Lung (tissue), 12 donors: Measurements from ENCODE around the gene BEAN1. TPM values are rescaled to one million over a fixed set of nuclear protein-coding genes. Genes with fewer than 3 reads are reported as not detected.

Experiments used
- ATAC-seq: fragments of 200-7000 bp; cut with Tn5 transposase; one replicate; pipeline ENCODE4 v1.9.1; 2020; ENCODE audit warnings: moderate number of reproducible peaks; ENCODE audit not compliant: insufficient read depth, low FRiP score
- DNase-seq, 3 donors: peaks; one replicate each; pipeline ENCODE4 v3.0.0-alpha.2; 2013 to 2017
- H3K27ac ChIP-seq, 2 donors: one replicate each; pipeline ENCODE4 v1.5.1; 2013; ENCODE audit warnings: mild to moderate bottlenecking in 2 of 2, moderate library complexity in 2 of 2, control low read depth in 1 of 2, inconsistent platforms in 1 of 2, low read depth in 1 of 2, low read length in 1 of 2
- H3K27me3 ChIP-seq, 3 donors: one replicate each; pipeline ENCODE4 v1.5.1; 2013; ENCODE audit warnings: low read length in 2 of 3; ENCODE audit not compliant: control insufficient read depth in 3 of 3, insufficient read depth in 3 of 3
- H3K36me3 ChIP-seq, 4 donors: one replicate each; pipeline ENCODE4 v1.5.1; 2013; ENCODE audit warnings: low read length in 4 of 4, mild to moderate bottlenecking in 1 of 4, moderate library complexity in 1 of 4; ENCODE audit not compliant: control insufficient read depth in 4 of 4, insufficient read depth in 4 of 4
- H3K4me1 ChIP-seq, 5 donors: one replicate each; pipeline ENCODE4 v1.5.1; 2013; ENCODE audit warnings: low read length in 5 of 5, mild to moderate bottlenecking in 2 of 5, moderate library complexity in 1 of 5; ENCODE audit not compliant: control insufficient read depth in 5 of 5, insufficient read depth in 5 of 5
- H3K4me3 ChIP-seq: one replicate; pipeline ENCODE4 v1.5.1; 2013; ENCODE audit warnings: mild to moderate bottlenecking, control low read depth, moderate library complexity
- H3K9ac ChIP-seq, 2 donors: one replicate each; pipeline ENCODE4 v1.5.1; 2013; ENCODE audit warnings: low read length in 2 of 2, control low read depth in 1 of 2; ENCODE audit not compliant: insufficient read depth in 1 of 2
- H3K9me3 ChIP-seq, 4 donors: one replicate each; pipeline ENCODE4 v1.5.1; 2013; ENCODE audit warnings: low read length in 3 of 4, mild to moderate bottlenecking in 1 of 4, moderate library complexity in 1 of 4; ENCODE audit not compliant: control insufficient read depth in 4 of 4, insufficient read depth in 3 of 4
- WGBS, 2 donors: extraction: QIAGEN DNeasy Blood & Tissue Kit; methylation state at CpG; one replicate each; pipeline ENCODE4 v1.1.7; 2013; 5-methylcytosine and 5-hydroxymethylcytosine counted together
- polyA plus RNA-seq, 2 donors: library from polyadenylated mRNA; stranded (reverse); fragments of 200-250 nt; gene quantifications; one replicate each; pipeline ENCODE4 v1.2.1, GENCODE V29; 2013
- total RNA-seq, 2 donors: library from RNA; depleted of rRNA in 1 of 2; stranded (reverse); fragments of >200 nt in 1 of 2; gene quantifications; one replicate each; pipeline ENCODE4 v1.2.1, GENCODE V29; 2014 to 2021
- TF ChIP-seq, protein P1 (sequence below): IDR thresholded peaks from 2 replicates; pipeline ENCODE4 v1.5.1; 2012; ENCODE audit warnings: mild to moderate bottlenecking; ENCODE audit errors: control extremely low read depth, extremely low read depth
- donor health status: control.
- donor health status: control.
- donor health status: Bipolar disorder and iron deficiency.
- donor health status: healthy.
- donor health status: DM: yes; HTN: yes; CAD: no.

The BEAN1 gene
- total and polyA plus RNA-seq, 4 donors: 0.16 to 3.2 (median 0.25) TPM

DNA sequence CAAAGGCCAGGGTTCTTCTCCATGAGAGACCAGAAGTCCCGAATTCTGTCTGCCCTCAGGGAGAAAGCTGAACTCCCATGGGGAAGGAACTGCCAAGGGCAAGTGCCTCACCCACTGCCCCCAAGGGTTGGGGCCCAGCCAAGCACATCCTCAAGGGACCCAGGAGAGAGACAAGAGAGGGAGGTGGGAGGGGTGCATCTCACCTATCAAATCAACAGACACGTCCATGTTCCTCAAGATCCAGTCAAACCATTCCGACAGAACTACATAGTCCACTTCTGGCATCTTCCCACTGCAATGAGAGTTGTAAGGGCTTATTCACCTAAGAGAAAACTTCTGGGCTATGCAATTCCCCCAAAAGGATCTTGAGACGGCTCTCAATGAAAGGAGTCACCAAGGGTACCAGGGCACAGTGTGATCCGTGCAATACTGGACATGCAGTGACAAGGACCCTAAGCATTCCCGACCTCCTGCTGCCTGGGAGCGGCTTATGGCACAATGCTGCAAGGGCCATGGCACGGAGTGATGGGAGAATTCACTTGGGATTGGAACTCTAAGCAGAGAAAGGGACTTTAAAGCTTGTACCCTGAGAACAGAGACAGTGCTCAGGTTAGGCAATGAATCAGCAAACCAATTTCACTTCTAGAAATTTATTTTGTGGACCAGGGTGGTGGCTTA lies 90.6 kb downstream of the BEAN1 start:
- DNase-seq (no peak), ATAC-seq (no peak)
- no peaks in the 10 kb centered on the region for H3K27me3 ChIP-seq
- peaks cover 0 to 19% (median 6%) of the 10 kb centered on the region in 4 donors for H3K36me3 ChIP-seq
- peak overlapping the region; percentile 96 for H3K27ac ChIP-seq
- H3K9ac ChIP-seq: peak overlapping the region in 1 of 2 donors; percentile 82
- TF ChIP-seq, protein P1, sequence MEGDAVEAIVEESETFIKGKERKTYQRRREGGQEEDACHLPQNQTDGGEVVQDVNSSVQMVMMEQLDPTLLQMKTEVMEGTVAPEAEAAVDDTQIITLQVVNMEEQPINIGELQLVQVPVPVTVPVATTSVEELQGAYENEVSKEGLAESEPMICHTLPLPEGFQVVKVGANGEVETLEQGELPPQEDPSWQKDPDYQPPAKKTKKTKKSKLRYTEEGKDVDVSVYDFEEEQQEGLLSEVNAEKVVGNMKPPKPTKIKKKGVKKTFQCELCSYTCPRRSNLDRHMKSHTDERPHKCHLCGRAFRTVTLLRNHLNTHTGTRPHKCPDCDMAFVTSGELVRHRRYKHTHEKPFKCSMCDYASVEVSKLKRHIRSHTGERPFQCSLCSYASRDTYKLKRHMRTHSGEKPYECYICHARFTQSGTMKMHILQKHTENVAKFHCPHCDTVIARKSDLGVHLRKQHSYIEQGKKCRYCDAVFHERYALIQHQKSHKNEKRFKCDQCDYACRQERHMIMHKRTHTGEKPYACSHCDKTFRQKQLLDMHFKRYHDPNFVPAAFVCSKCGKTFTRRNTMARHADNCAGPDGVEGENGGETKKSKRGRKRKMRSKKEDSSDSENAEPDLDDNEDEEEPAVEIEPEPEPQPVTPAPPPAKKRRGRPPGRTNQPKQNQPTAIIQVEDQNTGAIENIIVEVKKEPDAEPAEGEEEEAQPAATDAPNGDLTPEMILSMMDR: no peak
- no peak overlapping the region for H3K4me3 ChIP-seq
- 74 to 75% methylated on average over 8 of the region's 8 CpGs for WGBS, 2 donors
- no peaks in the 10 kb centered on the region for H3K9me3 ChIP-seq
- peaks cover 9 to 47% (median 16%) of the 10 kb centered on the region in 5 donors for H3K4me1 ChIP-seq

DNA sequence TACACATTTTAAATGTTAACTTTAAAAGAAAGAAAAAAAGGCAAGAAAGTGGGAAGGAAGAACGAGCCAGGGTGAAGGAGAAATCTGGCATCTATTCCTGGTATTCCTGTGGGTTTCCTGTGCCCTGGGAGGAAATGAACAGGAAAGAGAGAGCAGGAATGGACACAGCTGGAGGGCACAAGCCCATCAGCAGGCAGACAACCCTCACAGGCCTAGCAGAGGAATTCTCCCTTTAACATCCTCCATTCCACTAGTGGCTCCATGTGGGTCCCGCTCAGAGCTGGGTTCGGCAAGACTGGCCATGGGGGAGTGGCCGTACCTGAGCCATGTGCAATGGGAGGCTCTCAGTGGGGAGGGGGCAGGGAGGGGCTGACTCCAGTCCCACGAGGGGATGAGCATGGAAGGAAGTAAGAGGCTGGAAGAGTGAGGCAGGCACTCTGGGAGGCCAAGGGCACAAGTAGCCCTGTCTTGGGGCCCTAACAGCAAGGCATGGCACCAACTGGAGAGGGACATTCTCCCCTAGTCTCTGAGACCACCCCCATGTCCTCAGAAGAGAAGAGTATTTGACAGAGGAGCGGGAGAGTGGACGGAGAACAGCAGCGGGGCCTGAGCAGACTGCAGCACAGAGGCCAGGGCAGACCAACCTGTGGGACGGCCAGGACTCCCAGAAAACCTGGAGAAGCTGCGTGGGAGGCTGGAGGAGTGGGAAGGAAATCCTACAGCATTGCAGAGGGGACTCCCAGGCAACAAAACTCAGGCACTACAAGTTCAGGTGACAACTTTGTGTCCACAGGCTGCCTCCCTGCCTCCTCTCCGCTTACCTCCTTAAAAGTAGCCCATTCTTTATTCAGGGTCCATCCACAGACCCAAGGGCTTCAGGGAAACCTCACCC lies 92.6 kb downstream of the BEAN1 start:
- peaks cover 9 to 49% (median 16%) of the 10 kb centered on the region in 5 donors for H3K4me1 ChIP-seq
- no peaks in the 10 kb centered on the region for H3K27me3 ChIP-seq
- H3K4me3 ChIP-seq: no peak overlapping the region
- DNase-seq (no peak), ATAC-seq (no peak)
- no peaks in the 10 kb centered on the region for H3K9me3 ChIP-seq
- TF ChIP-seq, protein P1: no peak
- peaks cover 0 to 14% (median 5%) of the 10 kb centered on the region in 4 donors for H3K36me3 ChIP-seq
- H3K9ac ChIP-seq: no peak overlapping the region
- H3K27ac ChIP-seq: peak overlapping the region; percentile 1 to 91
- WGBS, 2 donors: 82 to 83% methylated on average over 11 of the region's 11 CpGs

DNA sequence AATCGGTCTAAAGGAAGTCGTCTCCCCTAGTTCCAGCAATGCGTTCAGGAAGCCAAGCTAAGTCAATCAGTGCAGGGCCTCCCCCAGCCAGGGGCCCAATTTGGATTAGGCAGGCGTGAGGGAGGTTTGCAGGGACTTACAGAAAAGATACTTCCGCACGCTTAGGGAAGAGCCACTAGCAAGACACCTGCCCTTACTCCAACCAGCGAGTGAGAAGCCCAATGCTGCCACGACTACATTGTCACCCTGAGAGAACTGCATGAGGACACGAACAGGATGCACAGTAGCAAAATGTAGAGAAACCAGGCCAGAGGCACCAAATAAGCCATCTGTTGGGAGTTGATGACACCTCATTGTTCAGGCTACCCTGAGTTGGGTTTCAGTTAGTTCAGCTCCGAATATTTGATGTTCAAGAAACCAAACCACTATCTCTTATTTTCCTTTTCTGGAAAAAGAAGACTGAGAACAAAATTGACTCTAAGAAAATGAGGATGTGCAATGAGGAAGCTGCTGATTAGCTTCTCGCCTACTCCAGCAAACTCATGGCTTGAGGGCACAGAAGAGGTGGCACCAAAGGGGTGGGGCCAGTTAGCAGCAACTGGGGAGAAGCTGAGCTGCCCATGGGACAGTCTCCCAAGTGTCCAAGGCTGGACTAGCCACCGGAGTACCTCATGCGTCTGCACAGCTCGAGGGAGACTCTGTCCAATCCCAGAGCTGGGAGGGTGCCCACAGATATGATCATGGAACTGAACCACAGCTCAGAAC lies 93.5 kb downstream of the BEAN1 start:
- no peak for ATAC-seq

More for the DNA sequence above, 93.5 kb downstream of the BEAN1 start:
- peak in 1 of 3 donors; percentile 9 for DNase-seq
- Histone ChIP-seq H3K9me3 (no peaks in the 10 kb centered on the region), H3K4me1 (peaks cover 9 to 43% (median 16%) of the 10 kb centered on the region in 5 donors), H3K27me3 (no peaks in the 10 kb centered on the region), H3K4me3 (no peak overlapping the region), H3K36me3 (peaks cover 0 to 14% (median 7%) of the 10 kb centered on the region in 4 donors), H3K27ac (peak overlapping the region in 1 of 2 donors; percentile 91), H3K9ac (no peak overlapping the region)
- WGBS, 2 donors: 47 to 69% methylated on average over 14 of the region's 14 CpGs
- TF ChIP-seq, protein P1: no peak
